ENCODE data around the gene RASSF4.

DNA sequence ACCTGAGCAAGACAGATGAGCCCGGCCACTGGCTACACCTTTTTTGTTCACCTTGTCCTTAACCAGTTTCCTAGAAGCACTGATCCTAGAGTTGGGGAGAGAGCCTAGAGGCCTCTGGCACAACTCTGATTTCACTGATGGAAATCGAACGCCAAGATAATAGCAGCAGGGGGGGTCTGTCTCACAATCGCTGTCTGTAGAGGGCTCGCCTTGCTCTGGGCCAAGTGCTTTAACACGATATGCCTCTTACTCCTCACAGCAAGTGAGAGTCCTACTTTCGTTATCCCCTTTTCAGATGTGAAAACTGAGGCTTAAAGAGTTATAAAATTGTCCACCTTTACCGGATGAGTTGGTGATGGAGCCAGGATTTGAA is 472 bp downstream of the RASSF4 start:
- TF ChIP-seq, protein P1, sequence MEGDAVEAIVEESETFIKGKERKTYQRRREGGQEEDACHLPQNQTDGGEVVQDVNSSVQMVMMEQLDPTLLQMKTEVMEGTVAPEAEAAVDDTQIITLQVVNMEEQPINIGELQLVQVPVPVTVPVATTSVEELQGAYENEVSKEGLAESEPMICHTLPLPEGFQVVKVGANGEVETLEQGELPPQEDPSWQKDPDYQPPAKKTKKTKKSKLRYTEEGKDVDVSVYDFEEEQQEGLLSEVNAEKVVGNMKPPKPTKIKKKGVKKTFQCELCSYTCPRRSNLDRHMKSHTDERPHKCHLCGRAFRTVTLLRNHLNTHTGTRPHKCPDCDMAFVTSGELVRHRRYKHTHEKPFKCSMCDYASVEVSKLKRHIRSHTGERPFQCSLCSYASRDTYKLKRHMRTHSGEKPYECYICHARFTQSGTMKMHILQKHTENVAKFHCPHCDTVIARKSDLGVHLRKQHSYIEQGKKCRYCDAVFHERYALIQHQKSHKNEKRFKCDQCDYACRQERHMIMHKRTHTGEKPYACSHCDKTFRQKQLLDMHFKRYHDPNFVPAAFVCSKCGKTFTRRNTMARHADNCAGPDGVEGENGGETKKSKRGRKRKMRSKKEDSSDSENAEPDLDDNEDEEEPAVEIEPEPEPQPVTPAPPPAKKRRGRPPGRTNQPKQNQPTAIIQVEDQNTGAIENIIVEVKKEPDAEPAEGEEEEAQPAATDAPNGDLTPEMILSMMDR (IDR thresholded peaks at IDR 0.05; ENCODE audit: low read depth, low read length, missing input control): no peak
- TF ChIP-seq GABPA (IDR thresholded peaks at IDR 0.05 in 1 of 2, conservative IDR thresholded peaks at IDR 0.05 in 1 of 2): no peak
- TF ChIP-seq RXRA (IDR thresholded peaks at IDR 0.05): no peak
- no peak for TF ChIP-seq HNF4A (conservative IDR thresholded peaks at IDR 0.05)
- TF ChIP-seq EGR1 (IDR thresholded peaks at IDR 0.05; ENCODE audit: low read depth in 2 of 2): no peak
- TF ChIP-seq RAD21 (IDR thresholded peaks at IDR 0.05): no peak
- TF ChIP-seq, protein P2, sequence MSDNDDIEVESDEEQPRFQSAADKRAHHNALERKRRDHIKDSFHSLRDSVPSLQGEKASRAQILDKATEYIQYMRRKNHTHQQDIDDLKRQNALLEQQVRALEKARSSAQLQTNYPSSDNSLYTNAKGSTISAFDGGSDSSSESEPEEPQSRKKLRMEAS (IDR thresholded peaks at IDR 0.05): no peak
- TF ChIP-seq, protein P3, sequence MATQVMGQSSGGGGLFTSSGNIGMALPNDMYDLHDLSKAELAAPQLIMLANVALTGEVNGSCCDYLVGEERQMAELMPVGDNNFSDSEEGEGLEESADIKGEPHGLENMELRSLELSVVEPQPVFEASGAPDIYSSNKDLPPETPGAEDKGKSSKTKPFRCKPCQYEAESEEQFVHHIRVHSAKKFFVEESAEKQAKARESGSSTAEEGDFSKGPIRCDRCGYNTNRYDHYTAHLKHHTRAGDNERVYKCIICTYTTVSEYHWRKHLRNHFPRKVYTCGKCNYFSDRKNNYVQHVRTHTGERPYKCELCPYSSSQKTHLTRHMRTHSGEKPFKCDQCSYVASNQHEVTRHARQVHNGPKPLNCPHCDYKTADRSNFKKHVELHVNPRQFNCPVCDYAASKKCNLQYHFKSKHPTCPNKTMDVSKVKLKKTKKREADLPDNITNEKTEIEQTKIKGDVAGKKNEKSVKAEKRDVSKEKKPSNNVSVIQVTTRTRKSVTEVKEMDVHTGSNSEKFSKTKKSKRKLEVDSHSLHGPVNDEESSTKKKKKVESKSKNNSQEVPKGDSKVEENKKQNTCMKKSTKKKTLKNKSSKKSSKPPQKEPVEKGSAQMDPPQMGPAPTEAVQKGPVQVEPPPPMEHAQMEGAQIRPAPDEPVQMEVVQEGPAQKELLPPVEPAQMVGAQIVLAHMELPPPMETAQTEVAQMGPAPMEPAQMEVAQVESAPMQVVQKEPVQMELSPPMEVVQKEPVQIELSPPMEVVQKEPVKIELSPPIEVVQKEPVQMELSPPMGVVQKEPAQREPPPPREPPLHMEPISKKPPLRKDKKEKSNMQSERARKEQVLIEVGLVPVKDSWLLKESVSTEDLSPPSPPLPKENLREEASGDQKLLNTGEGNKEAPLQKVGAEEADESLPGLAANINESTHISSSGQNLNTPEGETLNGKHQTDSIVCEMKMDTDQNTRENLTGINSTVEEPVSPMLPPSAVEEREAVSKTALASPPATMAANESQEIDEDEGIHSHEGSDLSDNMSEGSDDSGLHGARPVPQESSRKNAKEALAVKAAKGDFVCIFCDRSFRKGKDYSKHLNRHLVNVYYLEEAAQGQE (IDR thresholded peaks at IDR 0.05): no peak
- no peak for TF ChIP-seq SP1 (IDR thresholded peaks at IDR 0.05)
- no peak for TF ChIP-seq TAF1 (conservative IDR thresholded peaks at IDR 0.05)
- TF ChIP-seq NR2F2 (IDR thresholded peaks at IDR 0.05): no peak
- TF ChIP-seq YY1 (IDR thresholded peaks at IDR 0.05): no peak
- no peak for TF ChIP-seq JUND (IDR thresholded peaks at IDR 0.05)
